Fibroblast of skin of right quadriceps (primary cell): ENCODE results near the gene GSTM5.
"Not testable (repeated sequence)": the region's sequence is repeated elsewhere in the genome, so short reads cannot be mapped to it uniquely, and the experiment has no call there.

Experiments used
- DNase-seq: peaks from one replicate; pipeline ENCODE4 v3.0.0-alpha.2; 2013

The GSTM5 gene

DNA sequence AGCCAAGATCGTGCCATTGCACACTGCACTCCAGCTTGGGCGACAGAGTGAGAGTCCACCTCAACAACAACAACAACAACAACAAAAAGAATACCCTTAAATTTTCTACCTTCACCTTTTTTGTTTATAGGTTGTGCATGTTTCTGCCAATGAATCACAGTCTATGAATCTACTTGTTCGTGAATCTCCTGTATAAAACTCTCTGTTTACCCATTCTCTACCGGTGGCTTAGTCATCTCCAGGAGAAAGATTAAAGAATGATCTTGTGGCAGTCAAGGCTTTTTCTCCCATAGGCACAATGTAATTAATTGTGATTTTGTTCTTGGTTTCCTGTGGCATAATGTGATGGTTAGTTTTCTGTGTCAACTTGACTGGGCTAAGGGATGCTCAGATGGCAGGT, 14.2 kb upstream of the GSTM5 start:
- DNase-seq: not testable (repeated sequence)

DNA sequence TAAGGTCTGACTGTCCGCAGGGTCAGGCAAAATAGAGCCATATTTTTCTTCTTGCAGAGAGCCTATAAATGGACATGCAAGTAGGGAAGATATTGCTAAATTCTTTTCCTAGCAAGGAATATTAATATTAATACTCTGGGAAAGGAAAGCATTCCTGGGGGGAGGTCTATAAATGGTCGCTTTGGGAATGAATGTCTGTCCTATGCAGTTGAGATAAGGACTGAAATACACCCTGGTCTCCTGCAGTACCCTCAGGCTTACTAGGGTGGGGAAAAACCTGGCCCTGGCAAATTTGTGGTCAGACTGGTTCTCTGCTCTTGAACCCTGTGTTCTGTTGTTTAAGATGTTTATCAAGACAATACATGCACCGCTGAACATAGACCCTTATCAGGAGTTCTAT, 9.1 kb upstream of the GSTM5 start:
- DNase-seq: not testable (repeated sequence)

DNA sequence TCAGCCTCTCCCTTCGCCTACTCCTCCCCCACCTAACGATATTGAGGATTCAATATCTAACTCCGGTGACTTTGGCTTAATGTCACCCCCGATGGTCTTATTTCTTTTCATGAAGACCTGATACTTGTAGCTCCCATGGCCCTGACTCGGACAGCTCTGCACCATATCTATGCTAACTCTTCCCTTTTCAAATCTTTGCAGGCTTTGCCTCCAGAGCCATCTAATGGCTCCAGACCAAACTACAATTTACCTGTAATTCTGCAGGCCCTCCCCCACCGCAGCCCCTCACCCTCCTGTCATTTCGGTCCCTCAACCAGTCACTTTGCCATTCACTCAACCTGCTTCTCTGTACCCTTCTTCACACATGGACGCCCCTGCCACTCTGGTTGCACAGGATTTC, 7.9 kb upstream of the GSTM5 start:
- DNase-seq: no peak

DNA sequence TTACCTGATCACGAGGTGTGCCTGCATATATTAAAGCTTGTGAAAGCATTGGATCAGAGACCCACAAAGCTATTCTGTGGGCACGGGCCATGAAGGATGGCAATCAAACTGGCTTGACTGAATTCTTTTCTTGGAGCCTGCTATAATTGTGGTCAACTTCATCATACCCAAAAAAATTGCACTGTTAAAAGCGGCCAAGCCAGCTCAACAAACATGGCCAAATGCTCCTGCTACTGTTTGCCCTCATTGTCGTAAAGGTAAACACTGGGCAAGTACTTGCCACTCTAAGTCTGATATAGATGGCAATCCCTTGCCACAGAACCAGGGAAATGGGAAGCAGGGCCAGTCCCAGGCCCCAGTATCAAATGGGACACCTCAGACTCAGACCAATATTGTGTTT, 6.6 kb upstream of the GSTM5 start:
- no peak for DNase-seq

DNA sequence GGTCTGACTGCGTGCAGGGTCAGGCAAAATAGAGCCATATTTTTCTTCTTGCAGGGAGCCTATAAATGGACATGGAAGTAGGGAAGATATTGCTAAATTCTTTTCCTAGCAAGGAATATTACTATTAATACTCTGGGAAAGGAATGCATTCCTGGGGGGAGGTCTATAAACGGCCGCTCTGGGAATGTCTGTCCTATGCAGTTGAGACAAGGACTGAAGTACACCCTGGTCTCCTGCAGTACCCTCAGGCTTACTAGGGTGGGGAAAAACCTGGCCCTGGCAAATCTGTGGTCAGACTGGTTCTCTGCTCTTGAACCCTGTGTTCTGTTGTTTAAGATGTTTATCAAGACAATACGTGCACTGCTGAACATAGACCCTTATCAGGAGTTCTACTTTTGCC, 3.1 kb upstream of the GSTM5 start:
- not testable (repeated sequence) for DNase-seq

DNA sequence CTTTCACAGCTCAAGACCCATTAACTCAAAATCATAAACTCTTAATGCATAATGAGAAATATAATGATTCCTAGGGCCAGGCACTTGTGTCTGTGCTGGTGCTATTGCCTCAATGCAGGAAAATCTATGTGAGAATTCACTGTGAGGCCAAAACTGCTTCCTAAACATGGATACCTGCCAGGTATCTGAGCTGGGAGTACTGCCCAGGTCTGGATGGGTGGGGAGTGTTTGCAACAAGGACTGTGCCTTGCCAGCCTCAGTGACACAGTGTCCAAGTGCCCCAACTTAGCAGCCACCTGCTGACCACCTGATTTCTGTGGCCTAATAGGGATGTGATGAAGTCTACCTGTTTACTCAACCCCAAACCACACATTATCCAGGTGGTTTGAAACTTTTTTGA, 2.2 kb upstream of the GSTM5 start:
- DNase-seq: not testable (repeated sequence)

DNA sequence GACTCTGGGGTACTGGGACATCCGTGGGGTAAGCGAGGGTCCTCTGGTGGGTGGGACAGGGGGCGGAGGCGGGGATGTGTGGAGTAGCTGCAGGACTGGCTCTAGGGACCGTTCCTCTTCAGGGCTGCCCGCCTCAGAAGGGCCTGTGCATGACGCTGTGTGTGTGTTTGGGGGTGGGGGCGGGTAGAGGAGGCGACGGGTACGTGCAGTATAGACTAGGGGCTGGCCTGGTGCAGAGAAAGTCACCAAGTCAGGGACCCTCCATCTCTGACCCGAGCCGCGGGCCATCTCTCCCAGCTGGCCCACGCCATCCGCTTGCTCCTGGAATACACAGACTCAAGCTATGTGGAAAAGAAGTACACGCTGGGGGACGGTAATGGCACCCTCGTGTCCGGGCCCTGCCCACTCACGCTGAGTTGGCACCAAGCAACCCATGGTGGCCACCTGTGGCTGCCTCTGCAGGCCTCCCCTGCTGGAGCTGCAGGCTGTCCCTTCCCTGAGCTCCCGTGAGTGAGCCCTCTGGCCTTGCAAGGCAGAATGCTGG, 342 bp downstream of the GSTM5 start:
- DNase-seq: no peak

DNA sequence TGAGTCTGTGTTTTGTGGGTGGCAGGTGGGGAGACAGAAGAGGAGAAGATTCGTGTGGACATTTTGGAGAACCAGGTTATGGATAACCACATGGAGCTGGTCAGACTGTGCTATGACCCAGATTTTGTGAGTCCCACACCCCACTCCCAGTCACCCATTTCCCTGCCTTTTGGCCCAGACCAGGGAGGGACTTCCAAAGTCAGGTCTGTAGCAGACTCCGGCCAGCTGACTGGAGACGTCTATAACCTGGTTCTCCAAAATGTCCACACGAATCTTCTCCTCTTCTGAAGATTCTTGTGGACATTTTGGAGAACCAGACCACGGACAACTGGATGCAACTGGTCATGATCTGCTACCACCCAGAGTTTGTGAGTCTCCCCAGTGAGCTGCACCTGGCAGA, 1.6 kb downstream of the GSTM5 start:
- no peak for DNase-seq

DNA sequence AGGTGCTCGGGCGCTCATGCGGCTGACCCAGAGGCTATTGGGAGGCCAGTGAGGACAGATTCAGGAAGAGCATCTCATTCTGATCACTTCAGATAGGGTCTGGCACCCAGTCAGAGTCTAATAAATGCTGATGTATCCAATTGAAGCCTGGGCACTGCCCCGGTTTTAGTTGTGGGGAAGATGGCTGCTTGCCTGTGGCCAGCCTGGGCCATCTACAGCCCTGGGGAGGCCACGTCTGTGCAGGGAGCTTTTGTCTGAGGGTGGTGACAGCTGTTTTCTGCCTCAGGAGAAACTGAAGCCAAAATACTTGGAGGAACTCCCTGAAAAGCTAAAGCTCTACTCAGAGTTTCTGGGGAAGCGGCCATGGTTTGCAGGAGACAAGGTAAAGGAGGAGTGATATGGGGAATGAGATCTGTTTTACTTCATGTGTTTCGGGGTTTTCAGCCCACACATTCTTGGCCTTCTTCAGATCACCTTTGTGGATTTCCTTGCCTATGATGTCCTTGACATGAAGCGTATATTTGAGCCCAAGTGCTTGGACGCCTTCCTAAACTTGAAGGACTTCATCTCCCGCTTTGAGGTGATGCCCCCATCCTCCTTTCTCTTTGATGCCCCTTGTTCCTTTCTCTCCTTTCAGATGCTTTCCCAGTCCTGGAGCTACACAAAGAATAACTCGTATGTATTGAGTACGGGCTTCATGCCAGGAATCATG, 2.8 kb downstream of the GSTM5 start:
- DNase-seq: no peak

DNA sequence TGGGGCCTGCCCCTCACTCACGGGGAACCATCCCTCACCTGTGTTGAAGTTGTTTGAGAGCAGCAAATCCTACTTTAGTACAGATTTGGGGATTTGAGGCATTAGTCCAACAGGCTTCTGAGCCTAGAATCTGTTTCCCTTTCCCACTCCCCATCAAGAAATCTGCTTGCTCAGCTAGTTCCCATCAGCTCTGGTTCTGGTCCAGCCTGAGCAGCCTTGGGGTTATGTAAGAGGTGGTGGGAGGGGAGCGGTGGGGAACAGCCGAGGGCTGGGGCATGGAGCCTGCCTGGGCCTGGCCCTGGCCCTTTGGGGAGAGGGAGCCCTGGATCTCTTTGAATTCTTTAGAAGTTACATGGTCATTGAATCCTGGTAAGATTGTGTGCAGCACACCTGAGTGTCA, 4.1 kb downstream of the GSTM5 start:
- no peak for DNase-seq

DNA sequence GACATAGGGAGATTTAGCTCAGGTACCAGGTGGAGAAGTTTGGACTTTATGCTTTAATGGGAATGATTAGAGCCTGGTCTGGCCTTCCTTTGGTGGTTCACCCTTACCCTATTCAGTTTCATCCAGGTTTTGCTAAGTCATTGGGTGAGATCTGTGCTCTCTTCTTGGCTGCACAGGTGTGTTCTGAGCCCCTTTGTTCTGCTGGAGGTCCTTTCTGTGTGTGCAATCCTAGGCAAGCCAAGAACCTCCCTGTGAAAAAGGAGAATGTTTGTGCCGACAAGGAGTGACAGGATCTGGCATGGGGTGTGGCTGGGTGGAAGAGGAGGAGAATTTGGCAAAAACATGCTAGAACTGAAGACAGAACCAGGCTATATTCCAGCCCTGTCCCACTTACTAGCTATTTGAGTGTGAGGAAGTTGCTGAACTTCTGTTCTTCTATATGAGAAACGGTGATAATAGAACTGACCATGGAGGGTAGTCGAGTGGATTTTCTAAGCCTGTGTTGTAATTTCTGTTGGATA, 4.6 kb downstream of the GSTM5 start:
- DNase-seq: no peak

DNA sequence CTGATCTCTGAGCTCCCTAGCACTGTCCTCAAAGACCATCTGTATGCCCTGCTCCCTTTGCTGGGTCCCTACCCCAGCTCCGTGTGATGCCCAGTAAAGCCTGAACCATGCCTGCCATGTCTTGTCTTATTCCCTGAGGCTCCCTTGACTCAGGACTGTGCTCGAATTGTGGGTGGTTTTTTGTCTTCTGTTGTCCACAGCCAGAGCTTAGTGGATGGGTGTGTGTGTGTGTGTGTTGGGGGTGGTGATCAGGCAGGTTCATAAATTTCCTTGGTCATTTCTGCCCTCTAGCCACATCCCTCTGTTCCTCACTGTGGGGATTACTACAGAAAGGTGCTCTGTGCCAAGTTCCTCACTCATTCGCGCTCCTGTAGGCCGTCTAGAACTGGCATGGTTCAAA, 5.7 kb downstream of the GSTM5 start:
- no peak for DNase-seq

DNA sequence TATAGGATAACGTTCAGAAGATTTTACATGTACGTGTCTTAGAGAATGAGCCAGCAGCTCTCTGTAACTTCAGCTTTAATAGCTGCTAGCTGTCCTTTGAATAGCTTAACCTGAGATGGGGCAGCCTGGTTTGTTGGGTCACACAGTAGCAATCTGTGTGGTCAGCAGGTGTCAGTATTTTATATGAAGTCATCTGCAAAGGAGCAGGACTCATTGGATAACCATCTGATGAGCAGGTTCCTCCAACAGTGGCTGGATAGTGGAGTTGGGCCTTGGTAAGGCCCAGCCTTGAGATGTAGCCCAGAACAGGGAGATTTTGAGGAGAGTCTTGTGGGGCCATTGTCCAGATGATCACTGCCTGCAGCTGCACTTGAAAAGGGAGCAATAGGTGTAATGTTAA, 6.4 kb downstream of the GSTM5 start:
- no peak for DNase-seq

DNA sequence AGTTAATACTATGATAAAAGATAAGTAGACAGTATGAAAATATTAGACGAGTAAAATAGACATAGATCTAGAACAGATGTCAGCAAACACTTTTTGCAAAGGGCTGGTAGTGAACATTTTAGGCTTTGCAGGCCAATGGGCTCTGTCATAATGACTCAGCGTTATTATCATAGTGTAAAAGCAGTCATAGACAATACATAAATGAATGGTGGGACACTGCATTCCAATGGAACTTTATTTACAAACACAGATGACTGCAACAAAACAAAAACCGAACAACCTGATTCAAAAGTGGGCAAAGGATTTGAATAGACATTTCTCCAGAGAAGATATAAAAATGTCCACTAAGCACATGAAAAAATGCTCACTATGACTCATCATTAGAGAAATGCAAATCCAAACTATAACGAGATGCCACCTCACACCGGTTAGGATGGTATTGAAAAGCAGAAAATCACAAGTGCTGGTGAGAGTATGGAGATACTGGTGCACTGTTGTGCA, 7.3 kb downstream of the GSTM5 start:
- peak; percentile 56 for DNase-seq

DNA sequence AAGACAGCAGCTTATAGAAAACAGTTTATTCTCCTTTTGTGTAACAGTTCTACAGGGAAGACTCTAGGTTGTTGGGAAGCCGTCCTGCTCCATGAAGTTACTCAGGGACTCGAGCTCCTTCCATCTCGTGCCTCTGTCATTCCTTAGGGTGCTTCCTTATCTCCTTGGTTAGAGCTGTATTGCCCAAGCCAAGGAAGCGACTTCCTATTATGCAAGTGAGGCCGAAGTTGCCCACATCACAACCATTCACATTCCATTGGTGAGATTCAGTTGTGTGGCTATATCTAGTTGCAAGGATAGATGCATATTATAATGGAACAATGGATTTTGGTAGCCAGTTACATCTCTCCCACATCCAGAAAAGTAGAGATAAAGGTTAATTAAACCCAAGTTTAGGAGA, 9.0 kb downstream of the GSTM5 start:
- DNase-seq: peak; percentile 34

DNA sequence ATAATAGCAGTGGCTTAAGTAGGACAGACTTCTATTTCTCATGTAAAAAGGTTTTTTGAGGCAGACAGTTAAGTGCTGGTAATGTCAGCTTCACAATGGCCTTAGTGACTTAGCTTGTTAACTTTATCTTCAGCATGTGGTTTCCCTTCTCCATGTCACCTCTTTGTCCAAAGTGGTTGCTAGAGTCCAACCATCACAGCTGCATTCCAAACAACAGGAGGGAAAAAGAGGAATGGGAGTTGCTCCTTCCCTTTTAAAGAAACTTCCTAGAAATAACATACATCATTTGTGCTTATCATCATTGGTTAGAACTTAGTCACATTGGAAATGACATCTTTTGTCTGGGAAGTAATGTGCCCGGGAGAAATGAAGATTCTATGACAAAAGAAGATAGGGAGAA, 9.9 kb downstream of the GSTM5 start:
- no peak for DNase-seq

DNA sequence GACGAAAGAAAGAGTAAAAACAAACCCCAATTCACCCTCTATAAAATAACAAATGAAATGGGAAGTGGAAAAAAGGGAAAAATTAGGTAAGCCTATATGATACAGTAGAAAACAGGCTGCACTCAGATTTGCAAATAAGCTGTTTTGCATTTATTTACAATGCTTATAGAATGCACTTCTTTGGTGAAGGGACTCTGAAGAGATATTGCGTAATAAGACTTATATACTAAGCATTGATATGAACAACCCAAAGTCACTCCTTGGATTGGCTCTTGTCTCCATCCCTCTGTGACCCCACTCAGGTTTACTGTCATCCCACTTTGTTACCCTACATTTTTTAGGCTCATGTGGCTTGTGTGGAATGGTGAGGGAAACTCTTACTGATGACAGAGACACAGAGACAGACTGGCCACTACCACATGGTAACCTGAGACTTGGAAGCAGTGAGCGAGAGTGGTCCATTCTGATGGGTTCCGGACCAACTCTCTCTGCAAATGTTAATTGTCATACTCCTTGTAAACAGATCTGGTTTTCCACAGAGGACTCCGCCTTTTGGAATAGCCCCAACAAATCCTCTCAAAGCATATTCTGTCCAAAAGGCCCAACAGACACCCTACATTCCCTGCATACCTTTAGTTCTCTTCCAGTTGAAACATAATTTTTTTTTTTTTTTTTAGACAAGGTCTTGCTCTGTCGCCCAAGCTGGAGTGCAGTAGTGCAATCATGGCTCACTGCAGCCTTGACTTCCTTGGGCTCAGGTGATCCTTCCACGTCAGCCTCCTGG, 11.0 kb downstream of the GSTM5 start:
- peak; percentile 53 for DNase-seq

DNA sequence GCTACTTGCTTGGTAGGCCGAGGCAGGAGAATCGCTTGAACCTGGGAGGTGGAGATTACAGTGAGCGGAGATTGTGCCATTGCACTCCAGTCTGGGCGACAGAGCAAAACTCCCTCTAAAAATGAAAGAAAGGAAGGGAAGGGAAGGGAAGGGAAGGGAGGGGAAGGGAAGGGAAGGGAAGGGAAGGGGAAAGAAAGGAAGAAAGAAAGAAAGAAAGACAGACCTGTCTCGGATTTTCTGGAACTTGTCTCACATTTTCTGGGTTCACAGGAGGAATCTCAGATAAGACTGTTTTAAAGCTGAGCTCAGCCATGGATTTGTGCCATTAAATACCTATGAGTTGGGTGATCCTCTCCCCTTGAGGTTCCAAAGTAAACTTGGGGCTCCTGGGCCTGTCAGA, 12.9 kb downstream of the GSTM5 start:
- no peak for DNase-seq

DNA sequence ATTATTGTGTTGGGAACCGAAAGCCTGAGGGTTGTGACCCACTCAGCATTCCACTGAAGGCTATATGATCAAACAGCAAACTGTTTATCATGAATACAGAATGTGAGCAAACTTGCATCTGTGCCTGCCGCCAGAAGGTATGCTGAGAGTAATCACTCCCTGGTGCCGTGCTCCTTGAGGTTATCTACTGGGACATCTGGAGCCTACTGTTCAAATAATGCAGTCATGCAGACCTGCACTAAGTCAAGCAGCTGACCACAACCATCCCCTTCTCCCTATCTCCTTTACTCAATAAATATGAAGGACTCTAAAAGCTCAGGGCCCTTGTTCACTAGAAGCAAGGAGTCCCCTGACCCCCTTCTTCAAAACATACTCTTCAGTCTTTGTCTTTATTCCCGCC, 13.5 kb downstream of the GSTM5 start:
- DNase-seq: no peak

DNA sequence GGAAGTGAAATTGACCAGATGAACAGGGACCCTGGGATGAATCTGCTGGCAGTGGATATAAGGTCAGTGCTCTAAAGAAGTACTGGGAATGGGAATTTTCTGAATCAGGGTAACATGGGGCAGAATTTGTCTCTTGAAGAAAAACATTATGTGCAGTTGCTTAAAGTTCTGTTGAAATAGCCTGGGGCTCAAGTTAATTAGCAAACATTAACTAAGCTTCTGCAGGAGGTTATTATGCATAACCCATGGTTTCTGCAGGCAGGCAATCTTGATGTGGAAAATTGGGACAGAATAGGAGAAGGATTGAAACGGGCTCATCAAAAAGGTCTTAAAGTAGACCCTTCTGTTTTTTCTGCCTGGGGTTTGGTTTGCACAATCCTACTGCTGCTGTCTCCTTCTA, 14.0 kb downstream of the GSTM5 start:
- DNase-seq: no peak

DNA sequence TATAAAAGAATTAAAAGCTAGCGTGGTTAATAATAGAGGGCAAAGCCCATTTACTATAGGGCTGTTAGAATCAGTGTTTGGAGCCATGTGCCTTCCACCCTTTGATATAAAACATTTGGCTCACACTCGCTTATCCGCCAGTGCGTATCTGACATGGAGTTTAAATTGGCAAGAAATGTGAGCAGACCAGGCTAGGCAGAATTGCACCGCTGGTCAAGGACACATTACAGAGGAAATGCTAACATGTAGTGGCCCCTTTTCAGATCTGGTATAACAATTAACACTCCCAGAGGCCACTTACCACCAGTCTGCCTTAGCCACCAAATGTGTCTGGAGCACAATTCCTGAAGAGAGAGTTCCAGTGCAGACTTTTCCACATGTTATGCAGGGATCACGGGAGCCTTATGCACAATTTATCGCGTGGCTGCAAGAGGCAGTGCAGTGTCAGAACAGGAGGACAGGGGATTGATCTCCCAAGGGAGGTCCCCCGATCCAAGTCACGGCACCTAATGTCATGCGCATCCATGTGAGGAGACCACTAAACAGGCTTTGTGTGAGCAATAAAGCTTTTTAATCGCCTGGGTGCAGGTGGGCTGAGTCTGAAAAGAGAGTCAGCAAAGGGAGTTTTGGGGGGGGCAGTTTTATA, 14.8 kb downstream of the GSTM5 start:
- DNase-seq: no peak

DNA sequence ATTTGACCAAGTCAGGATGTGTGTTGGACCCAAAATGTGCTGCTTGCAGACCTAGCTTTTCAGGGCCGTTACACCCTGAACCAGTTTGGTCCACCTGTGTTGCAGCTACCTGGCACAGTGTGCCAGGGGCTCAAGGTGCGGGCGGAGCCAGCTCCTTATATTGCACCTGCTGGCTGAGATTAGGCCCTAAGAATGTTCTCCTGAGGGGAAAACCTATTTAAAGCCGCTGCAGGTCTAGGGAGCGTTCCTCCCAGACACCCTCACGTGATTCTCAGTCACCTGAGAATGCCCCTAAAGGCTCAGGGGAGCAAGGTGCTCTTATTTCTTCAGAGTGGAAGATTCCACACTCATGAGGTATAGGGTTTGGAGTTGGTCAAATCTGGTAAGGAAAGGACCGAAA, 16.8 kb downstream of the GSTM5 start:
- no peak for DNase-seq

DNA sequence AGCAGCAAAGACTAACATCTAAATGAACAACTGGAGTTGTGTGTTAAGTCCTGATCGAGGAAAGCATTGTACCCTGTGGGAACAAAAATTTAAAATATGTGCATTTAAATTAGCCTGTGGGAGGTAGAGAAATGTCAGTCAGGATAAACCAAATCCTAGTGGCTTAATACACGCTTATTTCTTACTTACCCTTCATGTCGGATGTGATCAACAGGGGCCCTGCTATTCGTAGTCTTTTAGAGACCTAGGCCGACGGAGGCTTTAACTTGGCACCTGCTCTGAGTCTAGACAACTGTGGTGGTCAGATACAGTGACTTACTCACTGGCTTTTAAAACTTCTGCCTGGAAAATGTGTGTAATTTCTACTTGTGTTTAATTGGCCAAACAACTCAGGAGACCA, 18.6 kb downstream of the GSTM5 start:
- DNase-seq: no peak
